ENCODE measurements around the gene HELZ2. TPM values are rescaled to one million over a fixed set of nuclear protein-coding genes. Genes with fewer than 3 reads are reported as not detected.

HELZ2 gene
- total and polyA plus RNA-seq, 10 of the 15 experiments (the other 5 are each of a cell fraction or from before 2014, with no cell fraction given), result 0.05 to 33.3 (median 6.2) TPM

- TF ChIP-seq ZBTB40 (IDR thresholded peaks at IDR 0.05; ENCODE audit: borderline replicate concordance) (peak; percentile 81; the same call in 1 of the 2 replicates), NFYB (IDR thresholded peaks at IDR 0.05; ENCODE audit: insufficient read depth, low read depth, low read length) (no peak), SPI1 (IDR thresholded peaks at IDR 0.05; ENCODE audit: borderline replicate concordance, insufficient read depth, low read depth, low read length) (0 out of 2 replicates have a peak, but pooled peaks have one; percentile 25), YY1 (IDR thresholded peaks at IDR 0.05; ENCODE audit: low read depth, low read length) (peak; percentile 91), BCLAF1 (IDR thresholded peaks at IDR 0.05) (no peak), EZH2 (IDR thresholded peaks at IDR 0.05; ENCODE audit: borderline replicate concordance, control insufficient read depth, low read depth, low read length) (no peak), ZNF24 (IDR thresholded peaks at IDR 0.05) (0 out of 2 replicates have a peak, but pooled peaks have one; percentile 20), POLR2AphosphoS2 (IDR thresholded peaks at IDR 0.05; ENCODE audit: low read depth, low read length) (no peak), ESRRA (IDR thresholded peaks at IDR 0.05; ENCODE audit: low read length) (no peak), FOS (IDR thresholded peaks at IDR 0.05; ENCODE audit: borderline replicate concordance, extremely low read depth, insufficient read length) (no peak), SREBF2 (IDR thresholded peaks at IDR 0.05; ENCODE audit: low read length) (no peak), ZNF217 (IDR thresholded peaks at IDR 0.05) (0 out of 2 replicates have a peak, but pooled peaks have one; percentile 20), ZZZ3 (IDR thresholded peaks at IDR 0.05; ENCODE audit: control insufficient read depth, insufficient read length, low read depth) (no peak), MAX (IDR thresholded peaks at IDR 0.05; ENCODE audit: low read depth, low read length) (peak; percentile 83; the same call in 1 of the 2 replicates), ATF7 (IDR thresholded peaks at IDR 0.05; ENCODE audit: low read depth) (peak; percentile 66), BRCA1 (IDR thresholded peaks at IDR 0.05; ENCODE audit: low read depth, low read length) (no peak), ZBTB11 (CRISPR knock-in tag; IDR thresholded peaks at IDR 0.05) (0 out of 2 replicates have a peak, but pooled peaks have one; percentile 31)
Measured at GRCh38 chr20:63537525-63538203, 36.4 kb downstream of the HELZ2 start (continued).

Measured in GM12878 (cell line).